ENCODE results near the gene HEBP1.

The HEBP1 gene

GRCh38 chr12:13027508-13027907 is 27.4 kb upstream of the HEBP1 start:
- no peak overlapping the region for H3K4me3 ChIP-seq (replicated peaks; ENCODE audit: low read depth, low read length)
- no peak for DNase-seq (ENCODE audit: extremely low read depth, insufficient read length)
- H3K36me3 ChIP-seq (ENCODE audit: control insufficient read depth, insufficient read depth, low read length), result no peaks in the 10 kb centered on the region
- H3K27me3 ChIP-seq (replicated peaks; ENCODE audit: control insufficient read depth, insufficient read depth, low read length), result no peaks in the 10 kb centered on the region
- no peak for TF ChIP-seq CTCF (IDR thresholded peaks at IDR 0.05; ENCODE audit: insufficient read depth, low read length, poor library complexity, severe bottlenecking)

- Histone ChIP-seq H3K27me3 (replicated peaks; ENCODE audit: control insufficient read depth, insufficient read depth, low read length) (no peaks in the 10 kb centered on the region), H3K4me3 (replicated peaks; ENCODE audit: low read depth, low read length) (no peak overlapping the region), H3K36me3 (ENCODE audit: control insufficient read depth, insufficient read depth, low read length) (no peaks in the 10 kb centered on the region)
- DNase-seq (ENCODE audit: extremely low read depth, insufficient read length), result no peak
- no peak for TF ChIP-seq CTCF (IDR thresholded peaks at IDR 0.05; ENCODE audit: insufficient read depth, low read length, poor library complexity, severe bottlenecking)
Measured at GRCh38 chr12:13027032-13027431, 27.0 kb upstream of the HEBP1 start.

GRCh38 chr12:13026286-13026685 is 26.2 kb upstream of the HEBP1 start:
- Histone ChIP-seq H3K36me3 (ENCODE audit: control insufficient read depth, insufficient read depth, low read length) (no peaks in the 10 kb centered on the region), H3K4me3 (replicated peaks; ENCODE audit: low read depth, low read length) (no peak overlapping the region), H3K27me3 (replicated peaks; ENCODE audit: control insufficient read depth, insufficient read depth, low read length) (no peaks in the 10 kb centered on the region)
- no peak for DNase-seq (ENCODE audit: extremely low read depth, insufficient read length)
- TF ChIP-seq CTCF (IDR thresholded peaks at IDR 0.05; ENCODE audit: insufficient read depth, low read length, poor library complexity, severe bottlenecking), result no peak

- TF ChIP-seq CTCF (IDR thresholded peaks at IDR 0.05; ENCODE audit: insufficient read depth, low read length, poor library complexity, severe bottlenecking), result no peak
- Histone ChIP-seq H3K4me3 (replicated peaks; ENCODE audit: low read depth, low read length) (no peak overlapping the region), H3K27me3 (replicated peaks; ENCODE audit: control insufficient read depth, insufficient read depth, low read length) (no peaks in the 10 kb centered on the region), H3K36me3 (ENCODE audit: control insufficient read depth, insufficient read depth, low read length) (no peaks in the 10 kb centered on the region)
- no peak for DNase-seq (ENCODE audit: extremely low read depth, insufficient read length)
Measured at GRCh38 chr12:13024531-13024916, 24.5 kb upstream of the HEBP1 start.

- Histone ChIP-seq H3K36me3 (ENCODE audit: control insufficient read depth, insufficient read depth, low read length) (no peaks in the 10 kb centered on the region), H3K27me3 (replicated peaks; ENCODE audit: control insufficient read depth, insufficient read depth, low read length) (no peaks in the 10 kb centered on the region), H3K4me3 (replicated peaks; ENCODE audit: low read depth, low read length) (no peak overlapping the region)
- DNase-seq (ENCODE audit: extremely low read depth, insufficient read length), result no peak
- TF ChIP-seq CTCF (IDR thresholded peaks at IDR 0.05; ENCODE audit: insufficient read depth, low read length, poor library complexity, severe bottlenecking), result no peak
Measured at GRCh38 chr12:13023811-13024530, 23.9 kb upstream of the HEBP1 start.

GRCh38 chr12:13022851-13023271 is 22.8 kb upstream of the HEBP1 start:
- no peak for DNase-seq (ENCODE audit: extremely low read depth, insufficient read length)
- TF ChIP-seq CTCF (IDR thresholded peaks at IDR 0.05; ENCODE audit: insufficient read depth, low read length, poor library complexity, severe bottlenecking), result no peak
- Histone ChIP-seq H3K36me3 (ENCODE audit: control insufficient read depth, insufficient read depth, low read length) (no peaks in the 10 kb centered on the region), H3K4me3 (replicated peaks; ENCODE audit: low read depth, low read length) (no peak overlapping the region), H3K27me3 (replicated peaks; ENCODE audit: control insufficient read depth, insufficient read depth, low read length) (no peaks in the 10 kb centered on the region)

All from GM06990 (cell line).